IMR-90 (cell line): Measurements from ENCODE around the gene FOXP1.

ENCODE experiments used
- BHLHE40 ChIP-seq: fragments of 150-350 bp; IDR thresholded peaks from 2 replicates; pipeline ENCODE4 v1.6.1; 2016; ENCODE audit warnings: mild to moderate bottlenecking, low read depth, low read length
- FOS ChIP-seq: fragments of 150-350 bp; IDR thresholded peaks from 2 replicates; pipeline ENCODE4 v1.6.1; 2016; ENCODE audit warnings: low read depth, low read length
- MAFK ChIP-seq: IDR thresholded peaks from 2 replicates; pipeline ENCODE4 v1.6.1; 2012; ENCODE audit warnings: low read depth, low read length, improper control_type of control experiment
- MAZ ChIP-seq: IDR thresholded peaks from 2 replicates; pipeline ENCODE4 v1.6.1; 2012; ENCODE audit warnings: low read depth, mild to moderate bottlenecking, low read length, improper control_type of control experiment, moderate library complexity, borderline replicate concordance
- NFE2L2 ChIP-seq: fragments of 150-350 bp; IDR thresholded peaks from 2 replicates; pipeline ENCODE4 v1.6.1; 2016; ENCODE audit warnings: low read depth, mild to moderate bottlenecking, low read length
- POLR2A ChIP-seq: IDR thresholded peaks from 2 replicates; pipeline ENCODE4 v1.6.1; 2012; ENCODE audit warnings: mild to moderate bottlenecking, low read depth, low read length
- RAD21 ChIP-seq: IDR thresholded peaks from 2 replicates; pipeline ENCODE4 v1.6.1; 2012; ENCODE audit warnings: low read length, improper control_type of control experiment
- RCOR1 ChIP-seq: IDR thresholded peaks from 2 replicates; pipeline ENCODE4 v1.6.1; 2012; ENCODE audit warnings: mild to moderate bottlenecking, low read length, improper control_type of control experiment; ENCODE audit not compliant: insufficient replicate concordance
- RFX5 ChIP-seq: IDR thresholded peaks from 2 replicates; pipeline ENCODE4 v1.8.0; 2012; ENCODE audit warnings: low read depth, mild to moderate bottlenecking, low read length, moderate library complexity
- SMC3 ChIP-seq: fragments of 150-350 bp; IDR thresholded peaks from 2 replicates; pipeline ENCODE4 v1.6.1; 2016; ENCODE audit warnings: low read depth, mild to moderate bottlenecking, antibody characterized with exemption, low read length, moderate library complexity
- TF ChIP-seq, protein P1 (sequence below): conservative IDR thresholded peaks from 2 replicates; pipeline ENCODE4 v1.5.1; 2012; ENCODE audit warnings: mild to moderate bottlenecking, low read depth, low read length, improper control_type of control experiment
- TF ChIP-seq, protein P2 (sequence below): fragments of 150-350 bp; IDR thresholded peaks from 2 replicates; pipeline ENCODE4 v1.6.1; 2016; ENCODE audit warnings: low read depth, mild to moderate bottlenecking, low read length, moderate library complexity, borderline replicate concordance
- TF ChIP-seq, protein P3 (sequence below): fragments of 150-350 bp; IDR thresholded peaks from 2 replicates; pipeline ENCODE4 v1.6.1; 2017; ENCODE audit warnings: mild to moderate bottlenecking, antibody characterized with exemption, low read length, low read depth

- no peak for TF ChIP-seq BHLHE40
- no peak for TF ChIP-seq POLR2A
- TF ChIP-seq, protein P1, sequence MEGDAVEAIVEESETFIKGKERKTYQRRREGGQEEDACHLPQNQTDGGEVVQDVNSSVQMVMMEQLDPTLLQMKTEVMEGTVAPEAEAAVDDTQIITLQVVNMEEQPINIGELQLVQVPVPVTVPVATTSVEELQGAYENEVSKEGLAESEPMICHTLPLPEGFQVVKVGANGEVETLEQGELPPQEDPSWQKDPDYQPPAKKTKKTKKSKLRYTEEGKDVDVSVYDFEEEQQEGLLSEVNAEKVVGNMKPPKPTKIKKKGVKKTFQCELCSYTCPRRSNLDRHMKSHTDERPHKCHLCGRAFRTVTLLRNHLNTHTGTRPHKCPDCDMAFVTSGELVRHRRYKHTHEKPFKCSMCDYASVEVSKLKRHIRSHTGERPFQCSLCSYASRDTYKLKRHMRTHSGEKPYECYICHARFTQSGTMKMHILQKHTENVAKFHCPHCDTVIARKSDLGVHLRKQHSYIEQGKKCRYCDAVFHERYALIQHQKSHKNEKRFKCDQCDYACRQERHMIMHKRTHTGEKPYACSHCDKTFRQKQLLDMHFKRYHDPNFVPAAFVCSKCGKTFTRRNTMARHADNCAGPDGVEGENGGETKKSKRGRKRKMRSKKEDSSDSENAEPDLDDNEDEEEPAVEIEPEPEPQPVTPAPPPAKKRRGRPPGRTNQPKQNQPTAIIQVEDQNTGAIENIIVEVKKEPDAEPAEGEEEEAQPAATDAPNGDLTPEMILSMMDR = no peak
- no peak for TF ChIP-seq RCOR1
- TF ChIP-seq, protein P2, sequence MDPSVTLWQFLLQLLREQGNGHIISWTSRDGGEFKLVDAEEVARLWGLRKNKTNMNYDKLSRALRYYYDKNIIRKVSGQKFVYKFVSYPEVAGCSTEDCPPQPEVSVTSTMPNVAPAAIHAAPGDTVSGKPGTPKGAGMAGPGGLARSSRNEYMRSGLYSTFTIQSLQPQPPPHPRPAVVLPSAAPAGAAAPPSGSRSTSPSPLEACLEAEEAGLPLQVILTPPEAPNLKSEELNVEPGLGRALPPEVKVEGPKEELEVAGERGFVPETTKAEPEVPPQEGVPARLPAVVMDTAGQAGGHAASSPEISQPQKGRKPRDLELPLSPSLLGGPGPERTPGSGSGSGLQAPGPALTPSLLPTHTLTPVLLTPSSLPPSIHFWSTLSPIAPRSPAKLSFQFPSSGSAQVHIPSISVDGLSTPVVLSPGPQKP = no peak
- TF ChIP-seq, protein P3, sequence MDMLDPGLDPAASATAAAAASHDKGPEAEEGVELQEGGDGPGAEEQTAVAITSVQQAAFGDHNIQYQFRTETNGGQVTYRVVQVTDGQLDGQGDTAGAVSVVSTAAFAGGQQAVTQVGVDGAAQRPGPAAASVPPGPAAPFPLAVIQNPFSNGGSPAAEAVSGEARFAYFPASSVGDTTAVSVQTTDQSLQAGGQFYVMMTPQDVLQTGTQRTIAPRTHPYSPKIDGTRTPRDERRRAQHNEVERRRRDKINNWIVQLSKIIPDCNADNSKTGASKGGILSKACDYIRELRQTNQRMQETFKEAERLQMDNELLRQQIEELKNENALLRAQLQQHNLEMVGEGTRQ = no peak
- TF ChIP-seq RFX5 = no peak
- no peak for TF ChIP-seq RAD21
- no peak for TF ChIP-seq MAFK
- TF ChIP-seq MAZ = no peak
- no peak for TF ChIP-seq SMC3
- TF ChIP-seq FOS = no peak
- no peak for TF ChIP-seq NFE2L2
Observed at GRCh38 chr3:71268462-71268999, 315.0 kb downstream of the FOXP1 start.
